ENCODE data around the gene LMTK2. TPM values are rescaled to one million over a fixed set of nuclear protein-coding genes. Genes with fewer than 3 reads are reported as not detected.
"Not testable (repeated sequence)": the region's sequence is repeated elsewhere in the genome, so short reads cannot be mapped to it uniquely, and the experiment has no call there.

The LMTK2 gene
- total RNA-seq, 1 experiment from 2014 or later: 16.1 TPM

GRCh38 chr7:98215561-98216495 is 109.2 kb downstream of the LMTK2 start:
- no peaks in the 10 kb centered on the region for H3K27me3 ChIP-seq
- no peak overlapping the region for H3K4me3 ChIP-seq
- DNase-seq: no peak
- H3K36me3 ChIP-seq: no peaks in the 10 kb centered on the region
- H3K9me3 ChIP-seq (replicated peaks): no peaks in the 10 kb centered on the region
- H3K4me1 ChIP-seq: peaks cover 5% of the 10 kb centered on the region; the same call in 1 of the 2 replicates
- H3K27ac ChIP-seq: no peak overlapping the region

GRCh38 chr7:98216941-98217622 is 110.4 kb downstream of the LMTK2 start:
- Histone ChIP-seq H3K36me3 (no peaks in the 10 kb centered on the region), H3K27me3 (no peaks in the 10 kb centered on the region), H3K9me3 (replicated peaks) (no peaks in the 10 kb centered on the region), H3K4me3 (no peak overlapping the region), H3K4me1 (peaks cover 5% of the 10 kb centered on the region; the same call in 1 of the 2 replicates), H3K27ac (no peak overlapping the region)
- DNase-seq: no peak

GRCh38 chr7:98217623-98218582 is 111.2 kb downstream of the LMTK2 start:
- Histone ChIP-seq H3K27ac (peak overlapping the region; percentile 24; the same call in 1 of the 2 replicates), H3K27me3 (no peaks in the 10 kb centered on the region), H3K4me3 (peak overlapping the region; percentile 26), H3K4me1 (peaks cover 5% of the 10 kb centered on the region; the same call in 1 of the 2 replicates), H3K9me3 (replicated peaks) (no peaks in the 10 kb centered on the region), H3K36me3 (no peaks in the 10 kb centered on the region)
- peak; percentile 69 to 77 for DNase-seq

GRCh38 chr7:98219382-98219781 is 112.7 kb downstream of the LMTK2 start:
- H3K27ac ChIP-seq; H3K36me3 ChIP-seq; H3K27me3 ChIP-seq; H3K4me3 ChIP-seq; DNase-seq; H3K9me3 ChIP-seq (replicated peaks); H3K4me1 ChIP-seq: not testable (repeated sequence)

- no peak for DNase-seq
These were observed 115.2 kb downstream of the LMTK2 start for GRCh38 chr7:98221611-98222532.

GRCh38 chr7:98222533-98223195 is 116.0 kb downstream of the LMTK2 start:
- DNase-seq: no peak
- no peak overlapping the region for H3K27ac ChIP-seq
- H3K27me3 ChIP-seq: no peaks in the 10 kb centered on the region
- no peaks in the 10 kb centered on the region for H3K9me3 ChIP-seq (replicated peaks)
- no peak overlapping the region for H3K4me3 ChIP-seq
- peaks cover 3% of the 10 kb centered on the region; the same call in 1 of the 2 replicates for H3K4me1 ChIP-seq
- H3K36me3 ChIP-seq: no peaks in the 10 kb centered on the region

More at GRCh38 chr7:98221611-98222532, 115.2 kb downstream of the LMTK2 start:
- no peaks in the 10 kb centered on the region for H3K27me3 ChIP-seq
- H3K36me3 ChIP-seq: no peaks in the 10 kb centered on the region
- H3K4me1 ChIP-seq: peaks cover 5% of the 10 kb centered on the region; the same call in 1 of the 2 replicates
- H3K27ac ChIP-seq: no peak overlapping the region
- H3K9me3 ChIP-seq (replicated peaks): no peaks in the 10 kb centered on the region
- H3K4me3 ChIP-seq: no peak overlapping the region

GRCh38 chr7:98223351-98223897 is 116.8 kb downstream of the LMTK2 start:
- Histone ChIP-seq H3K36me3 (no peaks in the 10 kb centered on the region), H3K27me3 (no peaks in the 10 kb centered on the region), H3K9me3 (replicated peaks) (no peaks in the 10 kb centered on the region), H3K4me1 (no peaks in the 10 kb centered on the region), H3K4me3 (no peak overlapping the region), H3K27ac (no peak overlapping the region)
- no peak for DNase-seq

- DNase-seq: no peak
- Histone ChIP-seq H3K4me1 (peaks cover 4% of the 10 kb centered on the region), H3K27me3 (no peaks in the 10 kb centered on the region), H3K36me3 (no peaks in the 10 kb centered on the region), H3K27ac (no peak overlapping the region), H3K9me3 (replicated peaks) (no peaks in the 10 kb centered on the region), H3K4me3 (no peak overlapping the region)
These were observed 117.4 kb downstream of the LMTK2 start for GRCh38 chr7:98223898-98224700.

- no peak overlapping the region for H3K27ac ChIP-seq
- no peak overlapping the region for H3K4me3 ChIP-seq
- no peaks in the 10 kb centered on the region for H3K36me3 ChIP-seq
- DNase-seq: no peak
- H3K27me3 ChIP-seq: no peaks in the 10 kb centered on the region
- peaks cover 10% of the 10 kb centered on the region for H3K4me1 ChIP-seq
- H3K9me3 ChIP-seq (replicated peaks): no peaks in the 10 kb centered on the region
These were observed 118.1 kb downstream of the LMTK2 start for GRCh38 chr7:98224701-98225181.

- Histone ChIP-seq H3K36me3 (no peaks in the 10 kb centered on the region), H3K9me3 (replicated peaks) (no peaks in the 10 kb centered on the region), H3K27me3 (no peaks in the 10 kb centered on the region), H3K4me1 (peaks cover 10% of the 10 kb centered on the region), H3K4me3 (no peak overlapping the region), H3K27ac (no peak overlapping the region)
- no peak for DNase-seq
These were observed 119.4 kb downstream of the LMTK2 start for GRCh38 chr7:98225913-98226614.

- Histone ChIP-seq H3K9me3 (replicated peaks) (no peaks in the 10 kb centered on the region), H3K4me3 (no peak overlapping the region), H3K36me3 (no peaks in the 10 kb centered on the region), H3K27me3 (no peaks in the 10 kb centered on the region), H3K4me1 (peaks cover 18% of the 10 kb centered on the region), H3K27ac (no peak overlapping the region)
- DNase-seq: no peak
These were observed 121.3 kb downstream of the LMTK2 start for GRCh38 chr7:98227939-98228338.

- no peak overlapping the region for H3K27ac ChIP-seq
- H3K4me3 ChIP-seq: no peak overlapping the region
- peaks cover 22% of the 10 kb centered on the region for H3K4me1 ChIP-seq
- DNase-seq: no peak
- no peaks in the 10 kb centered on the region for H3K36me3 ChIP-seq
- H3K27me3 ChIP-seq: no peaks in the 10 kb centered on the region
- no peaks in the 10 kb centered on the region for H3K9me3 ChIP-seq (replicated peaks)
These were observed 122.1 kb downstream of the LMTK2 start for GRCh38 chr7:98228801-98229200.
